SJCRH30 (cell line): ENCODE data around the gene FNIP1. TPM values are rescaled to one million over a fixed set of nuclear protein-coding genes. Genes with fewer than 3 reads are reported as not detected.
A peak's percentile ranks its signal among the peaks of the same experiment; 100 is the strongest.
"Not testable (repeated sequence)": the region's sequence is repeated elsewhere in the genome, so short reads cannot be mapped to it uniquely, and the experiment has no call there.

Experiments used
- DNase-seq, 2 experiments: peaks; one replicate each; pipeline ENCODE4 v3.0.0-alpha.2; 2015 to 2020
- H3K27ac ChIP-seq: fragments of 250-450 bp; sonication (Bioruptor Pico); 2 replicates; pipeline ENCODE4 v1.5.1; 2020; ENCODE audit warnings: mild to moderate bottlenecking, moderate library complexity
- H3K27me3 ChIP-seq: fragments of 250-450 bp; sonication (Bioruptor Pico); 2 replicates; pipeline ENCODE4 v1.5.1; 2020; ENCODE audit warnings: mild to moderate bottlenecking, moderate library complexity
- H3K36me3 ChIP-seq: fragments of 250-450 bp; sonication (Bioruptor Pico); 2 replicates; pipeline ENCODE4 v1.5.1; 2020; ENCODE audit warnings: mild to moderate bottlenecking, moderate library complexity
- H3K4me1 ChIP-seq: fragments of 250-450 bp; sonication (Bioruptor Pico); 2 replicates; pipeline ENCODE4 v1.5.1; 2020; ENCODE audit warnings: mild to moderate bottlenecking, moderate library complexity
- H3K4me3 ChIP-seq: fragments of 250-450 bp; sonication (Bioruptor Pico); 2 replicates; pipeline ENCODE4 v1.5.1; 2020; ENCODE audit warnings: mild to moderate bottlenecking, moderate library complexity
- H3K9me3 ChIP-seq: fragments of 250-450 bp; sonication (Bioruptor Pico); replicated peaks from 2 replicates; pipeline ENCODE4 v1.5.1; 2020; ENCODE audit warnings: mild to moderate bottlenecking, moderate library complexity
- total RNA-seq: library from RNA; depleted of rRNA; stranded (reverse); fragments of >200 nt; shearing (Covaris generic); gene quantifications from 2 replicates; pipeline ENCODE4 v1.2.3, GENCODE V29; 2014; rRNA removed

FNIP1 gene
- total RNA-seq, 1 experiment from 2014 or later = 28.6 TPM

GRCh38 chr5:131611064-131611381, 185.8 kb downstream of the FNIP1 start:
- no peak for DNase-seq
- Histone ChIP-seq H3K9me3 (no peaks in the 10 kb centered on the region), H3K27me3 (no peaks in the 10 kb centered on the region), H3K36me3 (no peaks in the 10 kb centered on the region), H3K27ac (no peak overlapping the region), H3K4me3 (no peak overlapping the region), H3K4me1 (peaks cover 22% of the 10 kb centered on the region)

GRCh38 chr5:131610198-131611063, 186.4 kb downstream of the FNIP1 start:
- Histone ChIP-seq H3K9me3 (no peaks in the 10 kb centered on the region), H3K4me1 (peaks cover 22% of the 10 kb centered on the region), H3K4me3 (no peak overlapping the region), H3K27me3 (no peaks in the 10 kb centered on the region), H3K36me3 (no peaks in the 10 kb centered on the region), H3K27ac (no peak overlapping the region; the same call in 1 of the 2 replicates)
- DNase-seq = peak; percentile 7 to 29

GRCh38 chr5:131609774-131610173, 187.0 kb downstream of the FNIP1 start:
- H3K4me1 ChIP-seq = peaks cover 16% of the 10 kb centered on the region
- H3K36me3 ChIP-seq = no peaks in the 10 kb centered on the region
- no peak overlapping the region for H3K4me3 ChIP-seq
- no peaks in the 10 kb centered on the region for H3K27me3 ChIP-seq
- no peaks in the 10 kb centered on the region for H3K9me3 ChIP-seq
- no peak overlapping the region; the same call in 1 of the 2 replicates for H3K27ac ChIP-seq
- DNase-seq = no peak

- Histone ChIP-seq H3K4me3 (no peak overlapping the region), H3K27me3 (no peaks in the 10 kb centered on the region), H3K9me3 (no peaks in the 10 kb centered on the region), H3K27ac (no peak overlapping the region), H3K4me1 (peaks cover 15% of the 10 kb centered on the region), H3K36me3 (no peaks in the 10 kb centered on the region)
- DNase-seq = no peak
Measured at GRCh38 chr5:131608597-131608996, 188.2 kb downstream of the FNIP1 start.

- H3K4me1 ChIP-seq = peaks cover 15% of the 10 kb centered on the region
- H3K27ac ChIP-seq = no peak overlapping the region
- no peak for DNase-seq
- H3K27me3 ChIP-seq = no peaks in the 10 kb centered on the region
- no peaks in the 10 kb centered on the region for H3K9me3 ChIP-seq
- H3K4me3 ChIP-seq = no peak overlapping the region
- H3K36me3 ChIP-seq = 0 out of 2 replicates have a peak, but pooled peaks cover under 1% of the 10 kb centered on the region
Measured at GRCh38 chr5:131607903-131608540, 188.8 kb downstream of the FNIP1 start.

GRCh38 chr5:131607418-131607817, 189.4 kb downstream of the FNIP1 start:
- no peak for DNase-seq
- no peak overlapping the region for H3K27ac ChIP-seq
- H3K36me3 ChIP-seq = peaks cover 7% of the 10 kb centered on the region; the same call in 1 of the 2 replicates
- H3K4me3 ChIP-seq = no peak overlapping the region
- peaks cover 15% of the 10 kb centered on the region for H3K4me1 ChIP-seq
- H3K9me3 ChIP-seq = no peaks in the 10 kb centered on the region
- no peaks in the 10 kb centered on the region for H3K27me3 ChIP-seq

- Histone ChIP-seq H3K36me3 (peaks cover 7% of the 10 kb centered on the region; the same call in 1 of the 2 replicates), H3K4me1 (peaks cover 5% of the 10 kb centered on the region), H3K27ac (no peak overlapping the region), H3K4me3 (no peak overlapping the region), H3K9me3 (no peaks in the 10 kb centered on the region), H3K27me3 (no peaks in the 10 kb centered on the region)
- no peak for DNase-seq
Measured at GRCh38 chr5:131605086-131605485, 191.7 kb downstream of the FNIP1 start.

- H3K9me3 ChIP-seq = no peaks in the 10 kb centered on the region
- H3K4me1 ChIP-seq = no peaks in the 10 kb centered on the region
- DNase-seq = no peak
- H3K27ac ChIP-seq = no peak overlapping the region
- H3K36me3 ChIP-seq = peaks cover 7% of the 10 kb centered on the region
- no peak overlapping the region for H3K4me3 ChIP-seq
- no peaks in the 10 kb centered on the region for H3K27me3 ChIP-seq
Measured at GRCh38 chr5:131595088-131596033, 201.5 kb downstream of the FNIP1 start.

GRCh38 chr5:131593921-131594320, 202.9 kb downstream of the FNIP1 start:
- peaks cover 7% of the 10 kb centered on the region for H3K36me3 ChIP-seq
- H3K27me3 ChIP-seq = no peaks in the 10 kb centered on the region
- no peak overlapping the region for H3K4me3 ChIP-seq
- H3K4me1 ChIP-seq = no peaks in the 10 kb centered on the region
- no peak overlapping the region for H3K27ac ChIP-seq
- H3K9me3 ChIP-seq = no peaks in the 10 kb centered on the region
- no peak for DNase-seq

- not testable (repeated sequence) for H3K9me3 ChIP-seq, DNase-seq, H3K4me1 ChIP-seq, H3K27ac ChIP-seq, H3K36me3 ChIP-seq, H3K27me3 ChIP-seq, H3K4me3 ChIP-seq
Measured at GRCh38 chr5:131593436-131593835, 203.4 kb downstream of the FNIP1 start.

Other genes with a start within 250 kb of the FNIP1 start
- 22.8 and 27.6 TPM in 2 replicates for gene RAPGEF6, start 161.8 kb downstream of the FNIP1 start, total RNA-seq
- gene MEIKIN, start 148.6 kb upstream of the FNIP1 start, total RNA-seq = not detected in 2 replicates
- not detected in 2 replicates for gene ACSL6, start 214.6 kb upstream of the FNIP1 start, total RNA-seq